ENCODE data around the gene FSD1.

GRCh38 chr19:4337906-4338440 lies 33.6 kb downstream of the FSD1 start:
- TF ChIP-seq, protein P1, sequence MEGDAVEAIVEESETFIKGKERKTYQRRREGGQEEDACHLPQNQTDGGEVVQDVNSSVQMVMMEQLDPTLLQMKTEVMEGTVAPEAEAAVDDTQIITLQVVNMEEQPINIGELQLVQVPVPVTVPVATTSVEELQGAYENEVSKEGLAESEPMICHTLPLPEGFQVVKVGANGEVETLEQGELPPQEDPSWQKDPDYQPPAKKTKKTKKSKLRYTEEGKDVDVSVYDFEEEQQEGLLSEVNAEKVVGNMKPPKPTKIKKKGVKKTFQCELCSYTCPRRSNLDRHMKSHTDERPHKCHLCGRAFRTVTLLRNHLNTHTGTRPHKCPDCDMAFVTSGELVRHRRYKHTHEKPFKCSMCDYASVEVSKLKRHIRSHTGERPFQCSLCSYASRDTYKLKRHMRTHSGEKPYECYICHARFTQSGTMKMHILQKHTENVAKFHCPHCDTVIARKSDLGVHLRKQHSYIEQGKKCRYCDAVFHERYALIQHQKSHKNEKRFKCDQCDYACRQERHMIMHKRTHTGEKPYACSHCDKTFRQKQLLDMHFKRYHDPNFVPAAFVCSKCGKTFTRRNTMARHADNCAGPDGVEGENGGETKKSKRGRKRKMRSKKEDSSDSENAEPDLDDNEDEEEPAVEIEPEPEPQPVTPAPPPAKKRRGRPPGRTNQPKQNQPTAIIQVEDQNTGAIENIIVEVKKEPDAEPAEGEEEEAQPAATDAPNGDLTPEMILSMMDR (IDR thresholded peaks at IDR 0.05 in 8 of 11, conservative IDR thresholded peaks at IDR 0.05 in 3 of 11): no peak
- no peak for TF ChIP-seq POLR2AphosphoS5 (IDR thresholded peaks at IDR 0.05)
- no peak for TF ChIP-seq POLR2A (IDR thresholded peaks at IDR 0.05)

Measured in spleen (tissue), 7 donors.